Gastrocnemius medialis (tissue), 4 donors: ENCODE results near the gene CRIP3.

Source experiments
- CTCF ChIP-seq, 5 experiments: fragments of 450-650 bp in 3 of 5; fragments of 200-600 bp in 2 of 5; sonication (generic) in 2 of 5; IDR thresholded peaks in 4 of 5; conservative IDR thresholded peaks in 1 of 5; 1 replicate in 4 of 5; 2 replicates in 1 of 5; pipeline ENCODE4 v1.5.1; 2016 to 2019; ENCODE audit warnings: antibody characterized with exemption in 5 of 5, mild to moderate bottlenecking in 3 of 5, moderate library complexity in 3 of 5
- POLR2A ChIP-seq, 2 donors: fragments of 450-650 bp; IDR thresholded peaks; one replicate each; pipeline ENCODE4 v1.6.1; 2017; ENCODE audit warnings: antibody characterized with exemption in 2 of 2, mild to moderate bottlenecking in 2 of 2, moderate library complexity in 2 of 2

DNA sequence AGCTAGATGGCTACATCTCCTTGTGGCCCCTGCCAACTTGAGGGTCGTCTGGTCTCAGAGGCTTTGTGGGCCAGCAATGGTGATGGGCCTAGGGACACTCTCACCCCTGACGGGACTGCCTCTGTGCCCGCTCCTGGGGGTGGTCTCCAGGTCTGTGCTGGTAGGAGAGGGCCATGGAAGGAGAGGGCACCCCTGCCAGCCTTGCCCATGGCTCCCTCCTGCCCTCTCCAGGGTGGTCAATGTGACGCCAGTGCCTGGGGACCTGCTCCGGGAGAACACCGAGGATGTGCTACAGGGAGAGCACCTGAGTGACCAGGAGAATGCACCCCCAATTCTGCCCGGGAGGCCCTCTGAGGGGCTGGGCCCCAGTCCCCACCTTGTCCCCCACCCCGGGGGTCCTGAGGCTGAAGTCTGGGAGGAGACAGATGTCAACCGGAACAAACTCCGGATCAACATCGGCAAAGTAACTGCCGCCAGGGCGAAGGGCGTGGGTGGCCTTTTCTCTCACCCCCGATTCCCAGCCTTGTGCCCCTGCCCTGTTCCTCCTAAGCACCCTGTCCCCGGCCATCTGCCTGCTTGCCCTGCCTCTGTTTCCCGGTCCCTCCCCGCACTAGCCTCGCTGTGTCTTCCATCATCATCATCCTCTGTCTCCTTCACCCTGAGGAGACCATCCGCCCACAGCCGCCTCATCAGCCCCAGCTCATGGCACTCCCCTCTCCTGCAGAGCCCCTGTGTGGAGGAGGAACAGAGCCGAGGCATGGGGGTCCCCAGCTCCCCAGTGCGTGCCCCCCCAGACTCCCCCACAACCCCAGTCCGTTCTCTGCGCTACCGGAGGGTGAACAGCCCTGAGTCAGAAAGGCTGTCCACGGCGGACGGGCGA is 49.6 kb downstream of the CRIP3 start:
- TF ChIP-seq POLR2A (IDR thresholded peaks at IDR 0.05), result no peak
- TF ChIP-seq CTCF (IDR thresholded peaks at IDR 0.05 in 4 of 5, conservative IDR thresholded peaks at IDR 0.05 in 1 of 5), result no peak
